T follicular helper cell (primary cell): ENCODE data around the gene DTD1.
A peak's percentile ranks its signal among the peaks of the same experiment; 100 is the strongest.

Source experiments
- DNase-seq: peaks from one replicate; pipeline ENCODE4 v3.0.0-alpha.2; 2020; ENCODE audit warnings: low read depth
- total RNA-seq, 2 experiments: gene quantifications; one replicate each; lab custom pipeline; 2026; lab: John Stamatoyannopoulos, UW

The DTD1 gene, protein sequence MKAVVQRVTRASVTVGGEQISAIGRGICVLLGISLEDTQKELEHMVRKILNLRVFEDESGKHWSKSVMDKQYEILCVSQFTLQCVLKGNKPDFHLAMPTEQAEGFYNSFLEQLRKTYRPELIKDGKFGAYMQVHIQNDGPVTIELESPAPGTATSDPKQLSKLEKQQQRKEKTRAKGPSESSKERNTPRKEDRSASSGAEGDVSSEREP
- total RNA-seq: 11.5 to 16.5 reads per million in 2 experiments

GRCh38 chr20:18587665-18588573 is at the start of gene DTD1:
DTD1 (plus strand) TSS chr20:18588054; CDS start chr20:18588073, 19 bp downstream.
- DNase-seq: peak; percentile 53

GRCh38 chr20:18541741-18542140 is 46.1 kb upstream of the DTD1 start:
- no peak for DNase-seq

DNA sequence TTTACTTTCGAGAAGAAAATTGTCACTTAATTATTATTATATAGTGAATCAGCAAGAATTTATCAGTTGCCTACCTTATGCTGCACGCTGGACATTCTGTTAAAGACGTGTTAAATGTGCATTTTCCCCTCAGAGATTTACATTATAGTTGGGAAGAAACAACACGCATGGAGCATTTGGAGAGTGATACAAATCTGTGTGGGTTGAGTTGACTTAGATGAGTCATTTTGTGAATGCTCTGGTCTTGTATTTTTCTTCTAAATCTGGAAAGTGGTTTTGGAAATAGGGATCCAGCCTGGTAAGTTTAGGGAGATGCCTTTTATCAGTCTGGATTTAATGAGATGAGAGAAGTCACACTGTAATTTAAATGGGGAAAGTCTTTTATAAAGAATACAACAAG is 44.6 kb upstream of the DTD1 start:
- no peak for DNase-seq

DNA sequence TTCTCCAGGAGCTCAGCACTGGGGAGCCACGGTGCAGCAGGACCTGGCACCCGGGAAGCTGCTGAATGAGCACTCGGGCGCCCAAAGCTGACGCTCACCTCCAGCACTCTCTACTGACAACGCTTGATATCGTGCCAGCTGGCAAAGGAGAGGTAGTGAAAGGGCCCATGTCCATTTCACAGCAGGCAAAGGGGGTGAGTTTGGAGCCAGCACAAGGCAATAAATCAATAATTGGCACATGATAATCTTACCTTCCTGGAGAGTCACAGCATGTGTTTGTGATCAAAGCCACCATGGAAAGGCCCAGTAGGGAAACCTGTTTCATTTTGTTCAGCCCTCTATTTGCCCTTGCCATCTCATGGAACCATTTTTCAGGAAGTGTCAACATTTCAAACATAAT is 43.9 kb upstream of the DTD1 start:
- DNase-seq: no peak

- no peak for DNase-seq
These were observed 42.3 kb upstream of the DTD1 start for GRCh38 chr20:18545566-18545965.

DNA sequence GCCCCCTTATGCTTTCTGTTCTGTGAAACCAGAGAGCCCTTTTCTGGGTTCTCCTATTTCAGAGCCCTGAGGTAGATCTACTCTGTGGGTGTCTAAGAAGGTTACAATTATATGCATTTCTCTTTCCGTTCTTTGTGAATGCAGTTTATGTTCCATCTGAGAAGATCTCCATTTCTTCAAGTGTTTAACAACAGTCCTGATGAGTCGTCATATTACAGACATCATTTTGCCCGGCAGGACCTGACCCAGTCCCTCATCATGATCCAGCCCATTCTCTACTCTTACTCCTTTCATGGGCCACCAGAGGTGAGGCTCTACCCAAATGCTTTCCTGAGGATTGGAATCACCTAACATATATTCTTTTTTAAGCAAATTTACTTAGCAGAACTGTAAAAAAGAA is 39.4 kb upstream of the DTD1 start:
- no peak for DNase-seq

DNA sequence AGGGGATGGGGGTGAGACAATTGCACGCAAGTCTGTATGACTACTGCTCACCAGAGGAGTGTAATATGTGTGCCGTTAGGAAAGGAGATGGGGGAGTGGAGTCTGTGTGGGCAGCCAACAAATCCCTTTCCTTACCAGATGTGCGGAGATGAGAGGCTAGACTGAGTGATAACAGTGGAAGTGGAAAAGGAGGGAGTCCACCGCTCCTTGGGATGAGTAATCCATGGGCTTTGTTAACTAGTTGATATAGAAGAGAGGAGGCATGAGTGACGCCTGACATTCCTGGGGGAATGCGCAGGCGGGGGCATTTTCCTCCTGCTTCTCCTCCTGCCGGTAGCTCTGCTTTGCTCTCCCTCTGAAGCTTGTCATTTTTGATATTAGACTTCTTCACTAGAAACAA is 34.1 kb upstream of the DTD1 start:
- DNase-seq: no peak

DNA sequence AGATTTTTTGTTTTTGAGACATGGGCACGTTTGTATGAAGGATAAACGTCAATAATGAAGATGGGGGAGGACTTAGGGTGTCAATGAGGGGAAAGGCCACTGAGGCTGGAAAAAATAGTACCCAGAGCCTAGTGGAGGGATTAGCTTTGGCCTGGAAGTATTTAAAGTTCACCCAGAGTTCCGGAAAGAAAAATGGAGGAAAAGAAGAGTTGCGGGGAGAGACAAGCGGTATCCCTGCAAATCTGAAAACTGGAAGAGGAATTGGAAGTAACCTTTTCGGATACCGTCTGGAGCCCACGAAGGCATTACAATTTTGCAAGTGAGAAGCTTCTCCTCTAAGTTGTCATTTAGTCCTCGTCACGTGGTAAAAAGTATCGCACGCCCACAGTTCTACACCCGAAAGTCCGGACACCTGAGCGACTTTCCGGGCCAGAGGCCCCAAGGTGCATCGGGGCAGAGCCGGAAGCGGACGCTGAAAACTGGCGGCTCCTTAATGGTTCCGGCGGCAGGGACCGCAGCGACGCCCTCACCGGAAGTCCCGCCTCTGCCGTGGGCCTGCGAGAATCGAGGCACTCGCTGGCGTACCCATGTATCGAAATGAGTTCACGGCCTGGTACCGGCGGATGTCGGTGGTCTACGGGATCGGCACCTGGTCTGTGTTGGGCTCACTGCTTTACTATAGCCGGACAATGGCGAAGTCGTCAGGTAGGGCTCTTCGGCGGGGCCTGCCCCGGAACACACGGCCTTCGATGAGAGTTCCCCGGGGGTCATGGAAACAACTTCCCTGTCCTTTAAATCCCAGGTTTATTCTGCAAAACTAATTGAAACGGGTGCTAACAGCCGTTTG is 20.7 kb upstream of the DTD1 start, which contains the start of gene SMIM26:
Gene SMIM26, plus strand, starts transcription at position 541 of the 847 bp plus-strand sequence. Its CDS starts 47 bp downstream, at position 588.
- peak; percentile 84 for DNase-seq

DNA sequence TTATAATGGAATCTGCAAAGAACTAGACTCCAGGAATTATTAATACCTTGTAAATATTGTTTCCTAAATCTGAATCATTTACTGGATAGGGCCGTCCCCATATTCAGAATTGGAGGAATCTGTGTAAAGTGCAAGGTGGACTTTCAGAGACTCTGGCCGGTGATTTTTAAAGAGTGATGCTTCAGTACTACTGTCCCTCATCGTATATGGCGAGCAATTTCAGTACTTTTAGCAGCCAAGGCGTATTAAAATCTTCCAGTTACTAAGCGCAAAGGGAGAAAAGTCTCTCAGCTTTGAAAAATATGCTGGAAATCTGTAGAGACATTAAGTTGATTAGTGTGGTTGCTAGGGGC is 20.1 kb upstream of the DTD1 start:
- no peak for DNase-seq

DNA sequence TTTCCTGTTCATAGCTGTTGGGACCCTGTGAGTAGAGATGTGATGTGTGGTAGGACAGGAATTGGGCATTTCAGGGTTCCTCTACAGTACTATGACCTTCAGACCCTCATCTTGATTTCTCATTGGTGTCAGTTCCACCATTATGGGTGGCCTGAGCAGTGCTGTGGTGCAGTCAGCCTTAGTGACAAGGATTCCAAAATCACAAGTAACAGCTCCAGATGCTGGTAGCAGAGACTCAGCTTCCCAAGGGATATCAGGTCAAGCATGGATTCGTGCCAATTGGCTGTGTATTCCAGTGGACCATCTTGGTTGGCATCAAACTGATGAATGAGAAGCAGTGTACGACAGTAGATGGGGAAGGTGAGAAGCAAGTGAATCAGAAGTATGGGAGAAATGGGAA is 16.8 kb upstream of the DTD1 start:
- no peak for DNase-seq

- DNase-seq: no peak
These were observed 16.3 kb upstream of the DTD1 start for GRCh38 chr20:18571578-18571977.

DNA sequence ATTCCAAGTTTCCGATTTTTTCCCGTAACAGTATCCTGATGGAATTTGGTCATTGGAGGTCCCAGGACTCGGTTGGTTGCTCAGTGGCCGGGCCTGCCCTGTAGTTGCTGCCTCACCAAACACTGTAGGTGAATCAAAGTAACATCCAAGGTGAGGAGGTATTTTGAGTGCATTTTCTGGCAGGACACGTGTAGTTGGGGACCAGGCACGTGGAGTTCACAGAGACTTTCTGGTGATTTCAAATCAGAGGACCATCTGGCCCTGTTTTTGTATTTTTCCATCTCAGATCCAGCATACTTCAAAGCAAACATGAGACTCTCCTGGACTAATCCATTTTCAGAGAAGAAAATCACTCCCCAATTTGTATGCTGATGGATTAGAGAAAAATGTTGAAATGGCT is 9.9 kb upstream of the DTD1 start:
- DNase-seq: no peak

GRCh38 chr20:18578581-18578980 is 9.3 kb upstream of the DTD1 start:
- no peak for DNase-seq

- DNase-seq: no peak
These were observed 7.8 kb upstream of the DTD1 start for GRCh38 chr20:18580012-18580411.

GRCh38 chr20:18585134-18585533 is 2.7 kb upstream of the DTD1 start:
- DNase-seq: no peak

DNA sequence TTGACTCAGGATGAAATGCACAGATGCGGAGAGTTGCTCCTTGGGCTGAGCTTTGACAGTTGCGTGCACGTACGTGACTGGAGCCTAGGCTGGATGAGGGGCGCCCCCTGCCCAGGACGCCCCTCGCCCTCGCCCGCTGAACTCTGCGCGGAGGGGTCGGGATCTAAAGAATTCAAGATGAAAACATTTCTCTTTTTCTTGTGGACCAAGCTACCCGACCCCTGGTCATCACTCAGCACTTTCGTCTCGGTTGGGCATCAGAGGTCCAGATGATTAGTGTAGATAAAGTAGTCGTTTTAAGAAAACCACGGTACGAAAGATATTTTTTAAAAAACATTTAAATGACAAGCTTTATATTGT is 700 bp downstream of the DTD1 start:
- DNase-seq: no peak

GRCh38 chr20:18589941-18590674 is 2.3 kb downstream of the DTD1 start:
- no peak for DNase-seq

DNA sequence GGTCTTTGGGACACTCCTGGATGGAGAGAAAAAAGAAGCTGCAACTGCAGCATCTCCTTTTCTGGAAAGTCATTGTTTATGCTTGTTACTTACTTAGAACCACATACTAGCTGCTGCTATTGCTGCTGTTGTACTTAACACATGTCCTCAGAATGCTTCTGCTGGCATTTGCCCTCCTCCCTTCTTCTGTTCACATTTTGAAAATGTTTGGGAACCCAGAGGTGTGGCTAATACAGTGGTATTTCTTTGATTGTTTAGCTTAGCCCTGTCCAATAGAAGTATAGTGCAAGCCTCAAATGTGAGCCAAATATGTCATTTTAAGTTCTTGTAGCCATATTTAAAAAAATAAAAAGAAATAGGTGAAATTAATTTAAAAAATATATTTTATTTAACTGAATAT is 8.4 kb downstream of the DTD1 start:
- no peak for DNase-seq

- DNase-seq: no peak
These were observed 21.9 kb downstream of the DTD1 start for GRCh38 chr20:18609741-18610140.

DNA sequence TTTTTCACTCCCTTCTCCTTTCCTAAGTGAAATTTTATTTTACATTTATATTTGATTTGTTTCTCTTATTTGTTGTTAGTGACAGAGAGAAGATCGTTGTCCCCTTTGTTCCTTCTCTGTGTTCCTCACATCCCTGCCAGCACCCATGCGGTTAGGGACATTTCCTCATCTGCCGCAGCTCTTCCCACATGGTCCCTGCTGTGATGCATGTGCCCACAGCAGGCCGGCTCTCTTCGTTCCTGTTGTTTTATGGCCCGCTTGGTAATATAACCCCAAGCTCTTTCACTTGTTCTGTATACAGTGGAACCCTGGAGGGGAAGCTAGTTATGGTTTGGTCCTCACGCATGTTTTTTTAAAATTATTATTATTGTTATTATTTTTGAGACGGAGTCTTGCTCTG is 23.6 kb downstream of the DTD1 start:
- DNase-seq: no peak

- no peak for DNase-seq
These were observed 25.7 kb downstream of the DTD1 start for GRCh38 chr20:18613553-18613952.

- no peak for DNase-seq
These were observed 26.4 kb downstream of the DTD1 start for GRCh38 chr20:18614244-18614643.
